ENCODE data around the gene DNAH11. TPM values are rescaled to one million over a fixed set of nuclear protein-coding genes. Genes with fewer than 3 reads are reported as not detected.

DNAH11 gene
- total and polyA plus RNA-seq, 3 donors from 2014 or later: 4.9 to 19.3 (median 14.2) TPM

- DNase-seq: no peak
- Histone ChIP-seq H3K27me3 (no peaks in the 10 kb centered on the region), H3K27ac (no peak overlapping the region), H3K9me3 (no peaks in the 10 kb centered on the region), H3K36me3 (ENCODE audit: low read depth, missing control alignments) (no peaks in the 10 kb centered on the region), H3K4me3 (no peak overlapping the region), H3K4me1 (no peaks in the 10 kb centered on the region)
- intact Hi-C loops (cut with DNase I; ENCODE audit: low total_unique reads): no loop called here
- WGBS, 2 donors: 87 to 90% methylated on average over 2 of the region's 2 CpGs
- TF ChIP-seq CTCF (IDR thresholded peaks at IDR 0.05) (no peak), POLR2A (IDR thresholded peaks at IDR 0.05) (no peak)
Observed at GRCh38 chr7:21640105-21640504, 97.3 kb downstream of the DNAH11 start.

GRCh38 chr7:21641546-21641945 lies 98.7 kb downstream of the DNAH11 start:
- no peaks in the 10 kb centered on the region for H3K27me3 ChIP-seq
- TF ChIP-seq CTCF (IDR thresholded peaks at IDR 0.05) (no peak), POLR2A (IDR thresholded peaks at IDR 0.05) (no peak)
- no peak overlapping the region for H3K27ac ChIP-seq
- no peaks in the 10 kb centered on the region for H3K4me1 ChIP-seq
- H3K4me3 ChIP-seq: no peak overlapping the region
- H3K9me3 ChIP-seq: no peaks in the 10 kb centered on the region
- DNase-seq: no peak
- intact Hi-C loops (cut with DNase I; ENCODE audit: low total_unique reads): no loop called here
- H3K36me3 ChIP-seq (ENCODE audit: low read depth, missing control alignments): no peaks in the 10 kb centered on the region
- 80 to 81% methylated on average over 4 of the region's 4 CpGs for WGBS, 2 donors

GRCh38 chr7:21642422-21642821 lies 99.6 kb downstream of the DNAH11 start:
- WGBS, 2 donors: 67 to 81% methylated on average over 4 of the region's 4 CpGs
- Histone ChIP-seq H3K4me3 (no peak overlapping the region), H3K4me1 (no peaks in the 10 kb centered on the region), H3K27ac (no peak overlapping the region), H3K27me3 (no peaks in the 10 kb centered on the region), H3K9me3 (no peaks in the 10 kb centered on the region), H3K36me3 (ENCODE audit: low read depth, missing control alignments) (no peaks in the 10 kb centered on the region)
- intact Hi-C loops (cut with DNase I; ENCODE audit: low total_unique reads): no loop called here
- DNase-seq: no peak
- TF ChIP-seq POLR2A (IDR thresholded peaks at IDR 0.05) (no peak), CTCF (IDR thresholded peaks at IDR 0.05) (no peak)

GRCh38 chr7:21651697-21652096 lies 108.9 kb downstream of the DNAH11 start:
- 56 to 85% methylated on average over 1 of the region's 1 CpG for WGBS, 2 donors
- no peak for TF ChIP-seq POLR2A (IDR thresholded peaks at IDR 0.05)
- no peak for TF ChIP-seq CTCF (IDR thresholded peaks at IDR 0.05)
- Histone ChIP-seq H3K36me3 (ENCODE audit: low read depth, missing control alignments) (no peaks in the 10 kb centered on the region), H3K9me3 (no peaks in the 10 kb centered on the region), H3K4me3 (no peak overlapping the region), H3K27me3 (no peaks in the 10 kb centered on the region), H3K27ac (no peak overlapping the region), H3K4me1 (no peaks in the 10 kb centered on the region)
- no peak for DNase-seq
- intact Hi-C loops (cut with DNase I; ENCODE audit: low total_unique reads): no loop called here

GRCh38 chr7:21653623-21654022 lies 110.8 kb downstream of the DNAH11 start:
- H3K9me3 ChIP-seq: no peaks in the 10 kb centered on the region
- intact Hi-C loops (cut with DNase I; ENCODE audit: low total_unique reads): no loop called here
- H3K4me3 ChIP-seq: no peak overlapping the region
- WGBS, 2 donors: 94 to 98% methylated on average over 4 of the region's 4 CpGs
- no peaks in the 10 kb centered on the region for H3K36me3 ChIP-seq (ENCODE audit: low read depth, missing control alignments)
- no peak for TF ChIP-seq CTCF (IDR thresholded peaks at IDR 0.05)
- no peak for TF ChIP-seq POLR2A (IDR thresholded peaks at IDR 0.05)
- no peaks in the 10 kb centered on the region for H3K27me3 ChIP-seq
- DNase-seq: no peak
- H3K4me1 ChIP-seq: no peaks in the 10 kb centered on the region
- H3K27ac ChIP-seq: no peak overlapping the region

All from testis (tissue), 3 donors.